H1 (cell line): ENCODE measurements around the gene CCNY. TPM values are rescaled to one million over a fixed set of nuclear protein-coding genes. Genes with fewer than 3 reads are reported as not detected.
"Not testable (repeated sequence)": the region's sequence is repeated elsewhere in the genome, so short reads cannot be mapped to it uniquely, and the experiment has no call there.

Experiments
- CTCF ChIA-PET: fragments of 300-600 bp; sonication (Branson Sonifier 250); formaldehyde crosslinking; loops from one replicate; lab custom pipeline; 2021; ENCODE audit not compliant: partially characterized antibody; lab: Charles Lee
- POLR2A ChIA-PET: fragments of 300-600 bp; sonication (Branson Sonifier 250); formaldehyde crosslinking; loops from one replicate; lab custom pipeline; 2021; ENCODE audit warnings: inconsistent platforms; ENCODE audit not compliant: partially characterized antibody; lab: Charles Lee
- DNase-seq, 2 experiments: peaks; one replicate each; pipeline versions ENCODE4 v3.0.0 to v3.0.0-alpha.2; 2010 to 2022; ENCODE audit warnings: low spot score in 2 of 2, low read depth in 1 of 2, mixed read lengths in 1 of 2
- FAIRE-seq: peaks from 2 replicates; lab custom pipeline; 2011; peaks lifted over from hg19 to GRCh38; lab: Jason Lieb, UNC
- H2AFZ ChIP-seq: 2 replicates; pipeline ENCODE4 v1.8.1; 2012; ENCODE audit warnings: low read length, inconsistent platforms
- H2AK5ac ChIP-seq: 2 replicates; pipeline ENCODE4 v1.6.1; 2013; ENCODE audit warnings: low read depth, low read length
- H2BK120ac ChIP-seq: replicated peaks from 2 replicates; pipeline ENCODE3; 2013; ENCODE audit warnings: low read depth, low read length, inconsistent platforms
- H2BK12ac ChIP-seq: 2 replicates; pipeline ENCODE4 v1.6.1; 2013; ENCODE audit warnings: low read depth, low read length
- H2BK15ac ChIP-seq: 2 replicates; pipeline ENCODE4 v1.6.1; 2013; ENCODE audit warnings: low read length
- H2BK20ac ChIP-seq: 2 replicates; pipeline ENCODE4 v1.6.1; 2013; ENCODE audit warnings: low read length
- H2BK5ac ChIP-seq: 2 replicates; pipeline ENCODE4 v1.6.1; 2013; ENCODE audit warnings: low read depth, low read length
- H3K14ac ChIP-seq: 2 replicates; pipeline ENCODE4 v1.6.1; 2013; ENCODE audit warnings: inconsistent platforms; ENCODE audit not compliant: insufficient read length
- H3K18ac ChIP-seq: 2 replicates; pipeline ENCODE4 v1.6.1; 2013; ENCODE audit warnings: low read length; ENCODE audit errors: extremely low read depth
- H3K23ac ChIP-seq: 2 replicates; pipeline ENCODE4 v1.6.1; 2013; ENCODE audit warnings: inconsistent platforms; ENCODE audit not compliant: insufficient read length
- H3K23me2 ChIP-seq: 2 replicates; pipeline ENCODE4 v1.6.1; 2013; ENCODE audit warnings: low read depth, low read length
- H3K27ac ChIP-seq: 2 replicates; pipeline ENCODE4 v1.6.1; 2011; ENCODE audit warnings: low read depth, low read length, inconsistent platforms
- H3K27me3 ChIP-seq, 4 experiments: replicated peaks in 1 of 4; 1 replicate in 1 of 4; 2 replicates in 3 of 4; pipeline versions ENCODE4 v1.6.1 to v1.8.1; 2011 to 2013; ENCODE audit warnings: low read length in 3 of 4, mild to moderate bottlenecking in 3 of 4, inconsistent platforms in 2 of 4, mixed read lengths in 2 of 4, moderate library complexity in 1 of 4; ENCODE audit not compliant: control insufficient read depth in 3 of 4, insufficient read depth in 3 of 4; ENCODE audit errors: extremely low read depth in 1 of 4
- H3K36me3 ChIP-seq, 4 experiments: 2 replicates each; pipeline versions ENCODE4 v1.6.1 to v1.8.1; 2011 to 2013; ENCODE audit warnings: mild to moderate bottlenecking in 4 of 4, low read length in 3 of 4, moderate library complexity in 2 of 4, control low read depth in 1 of 4, inconsistent platforms in 1 of 4; ENCODE audit not compliant: insufficient read depth in 4 of 4, control insufficient read depth in 2 of 4
- H3K4ac ChIP-seq: replicated peaks from 2 replicates; pipeline ENCODE3; 2013; ENCODE audit warnings: low read length, low read depth, mixed read lengths, inconsistent platforms; ENCODE audit not compliant: insufficient read length
- H3K4me1 ChIP-seq, 4 experiments: replicated peaks in 1 of 4; 1 replicate in 1 of 4; 2 replicates in 3 of 4; pipeline versions ENCODE4 v1.6.1 to v1.8.1; 2011 to 2013; ENCODE audit warnings: low read length in 3 of 4, inconsistent platforms in 2 of 4, mixed read lengths in 1 of 4; ENCODE audit not compliant: insufficient read depth in 4 of 4, control insufficient read depth in 3 of 4
- H3K4me2 ChIP-seq, 2 experiments: 2 replicates each; pipeline versions ENCODE4 v1.6.1 to v1.8.1; 2011 to 2013; ENCODE audit warnings: low read depth in 2 of 2, low read length in 2 of 2, control low read depth in 1 of 2, inconsistent platforms in 1 of 2, mild to moderate bottlenecking in 1 of 2; ENCODE audit not compliant: insufficient read depth in 1 of 2
- H3K4me3 ChIP-seq, 4 experiments: fragments of 200-600, 300-600 bp in 1 of 4; sonication (generic), shearing (Covaris generic), sonication (Bioruptor Twin) in 1 of 4; 2 replicates each; pipeline versions ENCODE4 v1.5.1 to v1.8.1; 2011 to 2016; ENCODE audit warnings: low read length in 4 of 4, low read depth in 3 of 4, control low read depth in 2 of 4, inconsistent platforms in 2 of 4, mild to moderate bottlenecking in 2 of 4, mixed read lengths in 1 of 4, moderate library complexity in 1 of 4; ENCODE audit not compliant: insufficient read depth in 2 of 4; ENCODE audit errors: extremely low read depth in 1 of 4
- H3K56ac ChIP-seq: replicated peaks from 2 replicates; pipeline ENCODE3; 2013; ENCODE audit warnings: low read depth, mild to moderate bottlenecking, mixed read lengths, low read length, inconsistent platforms; ENCODE audit not compliant: insufficient read length
- H3K79me1 ChIP-seq: 2 replicates; pipeline ENCODE4 v1.6.1; 2013; ENCODE audit warnings: low read depth, low read length, control low read depth
- H3K79me2 ChIP-seq, 2 experiments: 2 replicates each; pipeline versions ENCODE4 v1.6.1 to v1.8.1; 2012 to 2013; ENCODE audit warnings: low read length in 2 of 2, mild to moderate bottlenecking in 2 of 2, inconsistent platforms in 1 of 2; ENCODE audit not compliant: insufficient read depth in 2 of 2, control insufficient read depth in 1 of 2
- H3K9ac ChIP-seq, 4 experiments: replicated peaks in 1 of 4; 1 replicate in 1 of 4; 2 replicates in 3 of 4; pipeline versions ENCODE4 v1.6.1 to v1.8.1; 2011 to 2013; ENCODE audit warnings: low read depth in 3 of 4, low read length in 3 of 4, control low read depth in 2 of 4, mild to moderate bottlenecking in 2 of 4, moderate library complexity in 2 of 4, inconsistent platforms in 1 of 4; ENCODE audit errors: extremely low read depth in 1 of 4
- H3K9me3 ChIP-seq, 2 experiments: 2 replicates each; pipeline versions ENCODE4 v1.6.1 to v1.8.1; 2012 to 2013; ENCODE audit warnings: mild to moderate bottlenecking in 2 of 2, moderate library complexity in 2 of 2, control low read depth in 1 of 2, inconsistent platforms in 1 of 2, low read depth in 1 of 2, low read length in 1 of 2, mixed read lengths in 1 of 2; ENCODE audit not compliant: insufficient read depth in 2 of 2
- H4K20me1 ChIP-seq, 2 experiments: replicated peaks in 1 of 2; 2 replicates each; pipeline versions ENCODE3 to v1.8.1; 2011 to 2013; ENCODE audit warnings: inconsistent platforms in 2 of 2, low read length in 2 of 2, mild to moderate bottlenecking in 1 of 2; ENCODE audit not compliant: insufficient read depth in 2 of 2, control insufficient read depth in 1 of 2
- H4K5ac ChIP-seq: 2 replicates; pipeline ENCODE4 v1.6.1; 2013; ENCODE audit warnings: low read length, low read depth, mixed read lengths, inconsistent platforms; ENCODE audit not compliant: insufficient read length
- H4K8ac ChIP-seq: 2 replicates; pipeline ENCODE4 v1.8.0; 2013; ENCODE audit warnings: mild to moderate bottlenecking, moderate library complexity, low read length, inconsistent platforms; ENCODE audit not compliant: insufficient read depth; ENCODE audit errors: extremely low read depth
- H4K91ac ChIP-seq: replicated peaks from 2 replicates; pipeline ENCODE3; 2013; ENCODE audit warnings: low read length, mixed read lengths, inconsistent platforms; ENCODE audit not compliant: insufficient read length
- WGBS, 2 experiments: shearing (Covaris generic) in 1 of 2; methylation state at CpG; one replicate each; pipeline versions ENCODE4 v1.1.6 to v1.1.7; 2013 to 2015; ENCODE audit warnings: low lambda C conversion rate in 2 of 2, mixed read lengths in 2 of 2, inconsistent platforms in 1 of 2, low coverage in 1 of 2, missing lambda C conversion rate in 1 of 2; ENCODE audit not compliant: insufficient replicate concordance in 2 of 2, insufficient coverage in 1 of 2, insufficient read length in 1 of 2; ENCODE audit errors: extremely low coverage in 1 of 2, missing lambda C conversion rate in 1 of 2; 5-methylcytosine and 5-hydroxymethylcytosine counted together
- polyA plus RNA-seq, 7 experiments: library from polyadenylated mRNA; depleted of rRNA in 3 of 7; stranded (reverse) in 5 of 7; unstranded in 2 of 7; fragments of >200 nt in 5 of 7; fragments of 200-250 nt in 2 of 7; gene quantifications; 1 replicate in 5 of 7; 2 replicates in 1 of 7; 4 replicates in 1 of 7; pipeline versions ENCODE4 v1.2.1 to v1.2.3, GENCODE V29; 2011 to 2013; ENCODE audit warnings: missing spikeins in 2 of 7, mixed read lengths in 2 of 7
- total RNA-seq: library from RNA; stranded (reverse); fragmentation: NEBNext Ultra II Directional; extraction: Animal tissue kit (Norgen Biotek cat#: 25700); gene quantifications from 2 replicates; pipeline ENCODE4 v1.2.1, GENCODE V29; 2021

The CCNY gene
- total and polyA plus RNA-seq, 2 of the 8 experiments (the other 6 are each of a cell fraction or from before 2014, with no cell fraction given) = 25.3 to 68.2 TPM

DNA sequence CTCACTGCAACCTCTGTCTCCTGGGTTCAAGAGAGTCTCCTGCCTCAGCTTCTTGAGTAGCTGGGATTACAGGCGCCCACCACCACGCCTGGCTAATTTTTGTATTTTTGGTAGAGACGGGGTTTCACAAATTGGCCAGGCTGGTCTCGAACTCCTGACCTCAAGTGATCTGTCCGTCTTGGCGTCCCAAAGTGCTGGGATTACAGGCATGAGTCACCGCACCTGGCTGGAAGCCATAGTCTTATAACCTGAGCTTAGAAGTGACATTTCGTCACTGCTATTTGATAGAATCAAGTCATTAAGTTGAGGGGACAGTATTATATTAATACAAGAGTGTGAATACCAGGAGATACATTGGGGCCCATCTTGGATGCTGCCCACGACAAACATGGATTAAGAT is 17.9 kb downstream of the CCNY start:
- H2BK5ac ChIP-seq, H2AK5ac ChIP-seq, H4K8ac ChIP-seq, H3K4ac ChIP-seq, H3K4me1 ChIP-seq, H3K56ac ChIP-seq, H4K5ac ChIP-seq, H2BK20ac ChIP-seq, H2BK12ac ChIP-seq, H3K14ac ChIP-seq, H3K4me3 ChIP-seq, H2BK15ac ChIP-seq, H3K36me3 ChIP-seq, DNase-seq, FAIRE-seq, H3K18ac ChIP-seq, H3K9ac ChIP-seq, H3K23me2 ChIP-seq, H3K27me3 ChIP-seq, H2AFZ ChIP-seq, H2BK120ac ChIP-seq, H4K91ac ChIP-seq, H3K27ac ChIP-seq, H3K23ac ChIP-seq, H3K4me2 ChIP-seq, H3K9me3 ChIP-seq: not testable (repeated sequence)
- POLR2A ChIA-PET = interaction anchor here (1.4 kb wide), 1 partner anchor 19 kb away, joined by 3 read pairs; no protein-coding TSS in a partner anchor
- H3K79me2 ChIP-seq = peaks cover 10 to 94% of the 10 kb centered on the region in 2 experiments; a peak in 3 of 4 replicates
- WGBS, 2 experiments = 94% methylated on average over 9 of the region's 9 CpGs; no CpG with 5 or more reads in 1 of the 2 experiments
- H4K20me1 ChIP-seq = peaks cover 2 to 13% of the 10 kb centered on the region in 2 experiments
- CTCF ChIA-PET = interaction anchor here (2.1 kb wide), 1 partner anchor 8 kb away, joined by 5 read pairs; no protein-coding TSS in a partner anchor
- H3K79me1 ChIP-seq = peaks cover 14% of the 10 kb centered on the region
